Liver (tissue), 2 donors: ENCODE data around the gene ARHGEF25.

Experiments
- TF ChIP-seq, protein P1 (sequence below): fragments of 150-350 bp; IDR thresholded peaks from 2 replicates; pipeline ENCODE4 v1.5.1; 2017; ENCODE audit warnings: improper control_type of control experiment, low read depth, low read length; ENCODE audit not compliant: missing input control
- TF ChIP-seq, protein P2 (sequence below): IDR thresholded peaks from 2 replicates; pipeline ENCODE4 v1.6.1; 2016; ENCODE audit warnings: antibody characterized with exemption, mild to moderate bottlenecking
- donor health status: healthy.

- TF ChIP-seq, protein P1, sequence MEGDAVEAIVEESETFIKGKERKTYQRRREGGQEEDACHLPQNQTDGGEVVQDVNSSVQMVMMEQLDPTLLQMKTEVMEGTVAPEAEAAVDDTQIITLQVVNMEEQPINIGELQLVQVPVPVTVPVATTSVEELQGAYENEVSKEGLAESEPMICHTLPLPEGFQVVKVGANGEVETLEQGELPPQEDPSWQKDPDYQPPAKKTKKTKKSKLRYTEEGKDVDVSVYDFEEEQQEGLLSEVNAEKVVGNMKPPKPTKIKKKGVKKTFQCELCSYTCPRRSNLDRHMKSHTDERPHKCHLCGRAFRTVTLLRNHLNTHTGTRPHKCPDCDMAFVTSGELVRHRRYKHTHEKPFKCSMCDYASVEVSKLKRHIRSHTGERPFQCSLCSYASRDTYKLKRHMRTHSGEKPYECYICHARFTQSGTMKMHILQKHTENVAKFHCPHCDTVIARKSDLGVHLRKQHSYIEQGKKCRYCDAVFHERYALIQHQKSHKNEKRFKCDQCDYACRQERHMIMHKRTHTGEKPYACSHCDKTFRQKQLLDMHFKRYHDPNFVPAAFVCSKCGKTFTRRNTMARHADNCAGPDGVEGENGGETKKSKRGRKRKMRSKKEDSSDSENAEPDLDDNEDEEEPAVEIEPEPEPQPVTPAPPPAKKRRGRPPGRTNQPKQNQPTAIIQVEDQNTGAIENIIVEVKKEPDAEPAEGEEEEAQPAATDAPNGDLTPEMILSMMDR: no peak
- TF ChIP-seq, protein P2, sequence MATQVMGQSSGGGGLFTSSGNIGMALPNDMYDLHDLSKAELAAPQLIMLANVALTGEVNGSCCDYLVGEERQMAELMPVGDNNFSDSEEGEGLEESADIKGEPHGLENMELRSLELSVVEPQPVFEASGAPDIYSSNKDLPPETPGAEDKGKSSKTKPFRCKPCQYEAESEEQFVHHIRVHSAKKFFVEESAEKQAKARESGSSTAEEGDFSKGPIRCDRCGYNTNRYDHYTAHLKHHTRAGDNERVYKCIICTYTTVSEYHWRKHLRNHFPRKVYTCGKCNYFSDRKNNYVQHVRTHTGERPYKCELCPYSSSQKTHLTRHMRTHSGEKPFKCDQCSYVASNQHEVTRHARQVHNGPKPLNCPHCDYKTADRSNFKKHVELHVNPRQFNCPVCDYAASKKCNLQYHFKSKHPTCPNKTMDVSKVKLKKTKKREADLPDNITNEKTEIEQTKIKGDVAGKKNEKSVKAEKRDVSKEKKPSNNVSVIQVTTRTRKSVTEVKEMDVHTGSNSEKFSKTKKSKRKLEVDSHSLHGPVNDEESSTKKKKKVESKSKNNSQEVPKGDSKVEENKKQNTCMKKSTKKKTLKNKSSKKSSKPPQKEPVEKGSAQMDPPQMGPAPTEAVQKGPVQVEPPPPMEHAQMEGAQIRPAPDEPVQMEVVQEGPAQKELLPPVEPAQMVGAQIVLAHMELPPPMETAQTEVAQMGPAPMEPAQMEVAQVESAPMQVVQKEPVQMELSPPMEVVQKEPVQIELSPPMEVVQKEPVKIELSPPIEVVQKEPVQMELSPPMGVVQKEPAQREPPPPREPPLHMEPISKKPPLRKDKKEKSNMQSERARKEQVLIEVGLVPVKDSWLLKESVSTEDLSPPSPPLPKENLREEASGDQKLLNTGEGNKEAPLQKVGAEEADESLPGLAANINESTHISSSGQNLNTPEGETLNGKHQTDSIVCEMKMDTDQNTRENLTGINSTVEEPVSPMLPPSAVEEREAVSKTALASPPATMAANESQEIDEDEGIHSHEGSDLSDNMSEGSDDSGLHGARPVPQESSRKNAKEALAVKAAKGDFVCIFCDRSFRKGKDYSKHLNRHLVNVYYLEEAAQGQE: no peak
These were observed 36.4 kb upstream of the ARHGEF25 start for GRCh38 chr12:57574795-57575194.
